Neuronal stem cell (in vitro differentiated cells): Measurements from ENCODE around the gene KLF12.
A peak's percentile ranks its signal among the peaks of the same experiment; 100 is the strongest.

Source experiments
- DNase-seq: peaks from one replicate; pipeline ENCODE4 v3.0.0-alpha.2; 2013; ENCODE audit warnings: low spot score
- H2AFZ ChIP-seq: one replicate; pipeline ENCODE4 v1.6.1; 2013; ENCODE audit warnings: mild to moderate bottlenecking, low read length, inconsistent platforms
- H2AK5ac ChIP-seq: 2 replicates; pipeline ENCODE4 v1.6.1; 2013; ENCODE audit warnings: low read depth, mild to moderate bottlenecking, inconsistent platforms, low read length, moderate library complexity, mixed read lengths
- H2BK120ac ChIP-seq: 2 replicates; pipeline ENCODE4 v1.6.1; 2013; ENCODE audit warnings: low read depth, mild to moderate bottlenecking, inconsistent platforms, low read length, moderate library complexity, mixed read lengths
- H2BK12ac ChIP-seq: one replicate; pipeline ENCODE4 v1.6.1; 2013; ENCODE audit warnings: low read length, inconsistent platforms
- H2BK15ac ChIP-seq: 2 replicates; pipeline ENCODE4 v1.6.1; 2013; ENCODE audit warnings: mild to moderate bottlenecking, low read length, inconsistent platforms, mixed read lengths
- H2BK5ac ChIP-seq: one replicate; pipeline ENCODE4 v1.6.1; 2013; ENCODE audit warnings: inconsistent platforms, mild to moderate bottlenecking, low read length, moderate library complexity
- H3K14ac ChIP-seq: one replicate; pipeline ENCODE4 v1.6.1; 2013; ENCODE audit warnings: low read length, inconsistent platforms
- H3K18ac ChIP-seq: 2 replicates; pipeline ENCODE4 v1.6.1; 2013; ENCODE audit warnings: low read length, inconsistent platforms
- H3K23ac ChIP-seq: 2 replicates; pipeline ENCODE4 v1.6.1; 2013; ENCODE audit warnings: low read depth, mild to moderate bottlenecking, mixed read lengths, low read length, inconsistent platforms; ENCODE audit not compliant: poor library complexity
- H3K27ac ChIP-seq: replicated peaks from 3 replicates; pipeline ENCODE4 v1.5.1; 2013; ENCODE audit warnings: low read length, inconsistent platforms
- H3K27me3 ChIP-seq, 3 experiments: 2 replicates each; pipeline ENCODE4 v1.6.1; 2013; ENCODE audit warnings: low read length in 3 of 3, mild to moderate bottlenecking in 2 of 3, inconsistent platforms in 1 of 3, low read depth in 1 of 3, mixed read lengths in 1 of 3, moderate library complexity in 1 of 3; ENCODE audit not compliant: control insufficient read depth in 3 of 3, insufficient read depth in 3 of 3
- H3K36me3 ChIP-seq, 2 donors: replicated peaks in 1 of 2; 2 replicates each; pipeline ENCODE4 v1.6.1; 2013; ENCODE audit warnings: low read length in 2 of 2; ENCODE audit not compliant: control insufficient read depth in 2 of 2, insufficient read depth in 2 of 2
- H3K4ac ChIP-seq: 2 replicates; pipeline ENCODE4 v1.6.1; 2013; ENCODE audit warnings: inconsistent platforms, mild to moderate bottlenecking, low read length, moderate library complexity
- H3K4me1 ChIP-seq, 2 donors: 1 replicate in 1 of 2; 2 replicates in 1 of 2; pipeline ENCODE4 v1.6.1; 2013; ENCODE audit warnings: low read length in 2 of 2, low read depth in 1 of 2; ENCODE audit not compliant: control insufficient read depth in 2 of 2, insufficient read depth in 1 of 2
- H3K4me2 ChIP-seq: one replicate; pipeline ENCODE4 v1.6.1; 2013; ENCODE audit warnings: mild to moderate bottlenecking, low read length, inconsistent platforms; ENCODE audit not compliant: insufficient read depth, poor library complexity, severe bottlenecking
- H3K4me3 ChIP-seq, 2 donors: 2 replicates each; pipeline ENCODE4 v1.5.1; 2013; ENCODE audit warnings: low read length in 2 of 2, mild to moderate bottlenecking in 2 of 2, inconsistent platforms in 1 of 2, moderate library complexity in 1 of 2
- H3K79me1 ChIP-seq: one replicate; pipeline ENCODE4 v1.6.1; 2013; ENCODE audit warnings: low read depth, mild to moderate bottlenecking, inconsistent platforms, low read length, moderate library complexity
- H3K9ac ChIP-seq: one replicate; pipeline ENCODE4 v1.6.1; 2013; ENCODE audit warnings: mild to moderate bottlenecking, low read depth, low read length, inconsistent platforms; ENCODE audit not compliant: poor library complexity
- H3K9me3 ChIP-seq, 2 donors: replicated peaks in 1 of 2; 2 replicates each; pipeline versions ENCODE3 to v1.6.1; 2013; ENCODE audit warnings: low read length in 2 of 2, mild to moderate bottlenecking in 2 of 2, inconsistent platforms in 1 of 2, low read depth in 1 of 2, mixed read lengths in 1 of 2, moderate library complexity in 1 of 2; ENCODE audit not compliant: control insufficient read depth in 2 of 2, insufficient read depth in 1 of 2
- H4K8ac ChIP-seq: one replicate; pipeline ENCODE4 v1.6.1; 2013; ENCODE audit warnings: low read depth, mild to moderate bottlenecking, inconsistent platforms, low read length, moderate library complexity
- H4K91ac ChIP-seq: one replicate; pipeline ENCODE4 v1.6.1; 2013; ENCODE audit warnings: low read length, low read depth, mild to moderate bottlenecking, inconsistent platforms; ENCODE audit not compliant: poor library complexity
- WGBS, 2 donors: extraction: QIAGEN DNeasy Blood & Tissue Kit; methylation state at CpG; one replicate each; pipeline ENCODE4 v1.1.7; 2013; ENCODE audit warnings: missing lambda C conversion rate in 2 of 2, mixed read lengths in 1 of 2; ENCODE audit not compliant: insufficient read length in 2 of 2, insufficient replicate concordance in 1 of 2; ENCODE audit errors: extremely low coverage in 2 of 2; 5-methylcytosine and 5-hydroxymethylcytosine counted together

KLF12 gene

DNA sequence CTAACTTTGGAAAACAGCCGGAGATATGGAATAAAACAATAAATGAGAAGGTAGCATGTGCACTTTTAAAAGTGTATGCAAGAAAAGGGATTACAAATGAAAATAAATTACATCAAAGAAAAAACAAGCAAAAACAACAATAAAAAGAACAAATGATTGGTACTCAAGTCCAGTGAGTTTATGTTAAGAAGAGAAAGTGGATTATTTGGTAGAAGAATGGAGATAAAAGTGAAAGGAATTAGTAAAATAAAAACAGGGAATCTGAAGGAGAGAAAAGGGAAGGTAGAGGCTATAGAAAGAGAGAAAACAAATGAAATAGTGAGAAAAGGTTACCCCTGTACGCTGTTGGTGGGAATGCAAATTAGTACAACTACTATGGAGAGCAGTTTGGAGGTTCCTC is 28.6 kb upstream of the KLF12 start:
- H2BK15ac ChIP-seq = no peak overlapping the region
- no peaks in the 10 kb centered on the region for H3K36me3 ChIP-seq
- H3K4me3 ChIP-seq = no peak overlapping the region
- H4K91ac ChIP-seq = no peak overlapping the region
- H2BK5ac ChIP-seq = no peak overlapping the region
- WGBS, 2 donors = no CpG with 5 or more reads among the region's 2 CpGs
- no peak overlapping the region for H3K18ac ChIP-seq
- no peak overlapping the region for H2AK5ac ChIP-seq
- H2BK120ac ChIP-seq = no peak overlapping the region
- no peaks in the 10 kb centered on the region for H3K9me3 ChIP-seq
- peaks cover 3 to 5% of the 10 kb centered on the region in 2 donors for H3K4me1 ChIP-seq
- H3K27me3 ChIP-seq = no peaks in the 10 kb centered on the region
- no peak overlapping the region for H3K4me2 ChIP-seq
- H3K27ac ChIP-seq = no peak overlapping the region
- H3K23ac ChIP-seq = no peak overlapping the region
- no peak overlapping the region for H2AFZ ChIP-seq
- no peak for DNase-seq
- H3K79me1 ChIP-seq = no peaks in the 10 kb centered on the region
- no peak overlapping the region for H4K8ac ChIP-seq
- no peak overlapping the region for H3K4ac ChIP-seq
- no peak overlapping the region for H3K14ac ChIP-seq
- H3K9ac ChIP-seq = no peak overlapping the region
- no peak overlapping the region for H2BK12ac ChIP-seq

DNA sequence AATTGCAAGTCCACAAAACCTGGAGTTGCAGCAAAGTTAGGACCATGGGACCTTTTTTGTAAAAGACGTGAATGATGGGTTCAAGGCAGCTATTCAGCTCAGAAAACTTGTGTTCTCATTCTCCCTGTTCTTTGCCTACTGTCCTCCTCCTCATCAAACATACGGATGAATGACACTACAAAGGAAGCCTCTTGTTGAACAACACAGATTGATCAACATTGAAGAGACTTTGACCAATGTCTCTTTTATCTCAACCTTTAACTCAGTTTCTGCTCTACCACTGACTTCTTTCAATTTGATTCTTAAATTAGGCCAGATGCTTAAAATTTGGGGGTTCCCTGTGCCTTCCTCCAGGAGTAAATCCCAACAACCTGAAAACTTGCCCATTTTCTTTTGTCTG is 27.9 kb upstream of the KLF12 start:
- no peak overlapping the region for H2AFZ ChIP-seq
- no peaks in the 10 kb centered on the region for H3K27me3 ChIP-seq
- no peak overlapping the region for H3K18ac ChIP-seq

DNA sequence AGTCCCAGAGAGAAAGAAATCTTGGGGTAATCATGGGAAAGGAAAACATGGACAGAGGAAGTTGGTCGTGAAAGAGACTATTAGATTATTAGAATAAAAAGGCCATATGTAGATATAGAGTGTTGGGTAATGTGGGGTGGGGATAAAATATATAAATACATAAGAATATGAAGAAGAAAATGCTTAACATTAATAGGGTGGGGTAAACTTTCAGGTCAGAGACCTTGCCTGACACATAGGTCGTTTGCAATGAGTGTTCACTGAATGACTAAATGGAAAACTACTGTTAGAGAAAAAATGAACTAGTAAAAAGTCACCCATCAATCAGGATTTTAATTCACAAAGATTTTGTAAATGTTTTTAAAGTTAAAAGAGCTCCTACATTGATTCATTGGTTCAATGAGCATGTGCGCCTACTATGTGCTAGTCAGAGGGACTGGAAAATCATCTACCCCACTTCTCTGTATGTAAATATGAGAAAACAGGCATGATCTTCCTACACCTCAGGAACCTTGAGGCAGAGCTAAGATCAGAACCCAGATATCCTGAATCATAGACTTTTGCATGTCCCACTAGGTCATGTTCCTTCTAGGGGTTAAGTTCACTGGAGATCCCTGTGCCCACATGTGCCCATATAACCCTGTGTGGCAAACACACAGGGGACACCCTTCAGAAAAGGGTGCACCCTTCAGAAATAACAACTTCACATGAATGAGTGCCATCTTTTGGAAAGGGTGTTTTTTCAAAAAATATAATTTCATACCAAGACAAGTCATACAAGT is 24.6 kb upstream of the KLF12 start:
- H3K36me3 ChIP-seq = no peaks in the 10 kb centered on the region
- H3K23ac ChIP-seq = no peak overlapping the region
- no peak overlapping the region for H3K14ac ChIP-seq
- H2AK5ac ChIP-seq = no peak overlapping the region
- H3K4me3 ChIP-seq = no peak overlapping the region
- no peak overlapping the region for H3K9ac ChIP-seq
- H4K8ac ChIP-seq = no peak overlapping the region
- no peak overlapping the region for H3K18ac ChIP-seq
- no peak overlapping the region for H4K91ac ChIP-seq
- H2AFZ ChIP-seq = peak overlapping the region; percentile 85
- no peak overlapping the region for H2BK5ac ChIP-seq
- no peaks in the 10 kb centered on the region for H3K9me3 ChIP-seq
- WGBS, 2 donors = no CpG with 5 or more reads among the region's 3 CpGs
- H3K4me2 ChIP-seq = no peak overlapping the region
- DNase-seq = no peak
- no peak overlapping the region for H2BK12ac ChIP-seq
- H3K27me3 ChIP-seq = no peaks in the 10 kb centered on the region
- H3K27ac ChIP-seq = no peak overlapping the region
- H3K4me1 ChIP-seq = peaks cover 5 to 8% of the 10 kb centered on the region in 2 donors
- H3K4ac ChIP-seq = no peak overlapping the region
- H2BK15ac ChIP-seq = no peak overlapping the region
- H2BK120ac ChIP-seq = no peak overlapping the region
- no peaks in the 10 kb centered on the region for H3K79me1 ChIP-seq

More for the DNA sequence above, 27.9 kb upstream of the KLF12 start:
- Histone ChIP-seq H3K9ac (no peak overlapping the region), H3K4me3 (no peak overlapping the region), H3K27ac (no peak overlapping the region), H3K36me3 (no peaks in the 10 kb centered on the region), H2BK12ac (no peak overlapping the region), H2BK15ac (no peak overlapping the region), H2BK5ac (no peak overlapping the region), H4K91ac (no peak overlapping the region), H3K4me2 (no peak overlapping the region), H3K79me1 (no peaks in the 10 kb centered on the region), H4K8ac (no peak overlapping the region), H2BK120ac (no peak overlapping the region), H3K23ac (no peak overlapping the region), H3K4ac (no peak overlapping the region), H3K14ac (no peak overlapping the region), H3K9me3 (no peaks in the 10 kb centered on the region), H3K4me1 (peaks cover 5 to 8% of the 10 kb centered on the region in 2 donors), H2AK5ac (no peak overlapping the region)
- WGBS, 2 donors = no CpG with 5 or more reads among the region's 2 CpGs
- DNase-seq = no peak

DNA sequence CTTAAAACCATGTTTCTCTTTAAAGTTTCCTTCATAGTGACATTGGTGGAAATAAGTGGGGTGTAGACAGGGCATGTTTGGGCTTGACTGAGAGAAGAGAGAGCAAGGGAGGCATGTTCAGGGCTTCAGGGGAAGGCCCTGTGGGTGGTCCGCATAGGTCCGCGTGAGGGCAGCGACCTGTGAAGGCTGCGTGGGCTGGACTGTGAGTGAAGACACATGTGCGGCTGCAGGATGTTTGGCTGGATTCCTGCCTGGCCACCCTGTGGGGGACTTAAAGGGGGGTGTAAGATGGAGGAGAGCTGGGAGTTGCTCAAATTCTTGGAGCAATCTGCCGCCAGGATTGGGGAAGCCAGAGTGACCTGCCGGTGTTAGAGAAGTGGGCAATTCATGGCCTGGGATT is 23.8 kb upstream of the KLF12 start:
- Histone ChIP-seq H3K9ac (no peak overlapping the region), H3K4ac (no peak overlapping the region), H2AK5ac (no peak overlapping the region), H3K4me1 (peaks cover 5 to 8% of the 10 kb centered on the region in 2 donors), H2BK12ac (no peak overlapping the region), H3K36me3 (no peaks in the 10 kb centered on the region), H3K23ac (no peak overlapping the region), H3K4me2 (no peak overlapping the region), H4K91ac (no peak overlapping the region), H3K14ac (no peak overlapping the region), H2AFZ (peak overlapping the region; percentile 85), H3K79me1 (no peaks in the 10 kb centered on the region), H4K8ac (no peak overlapping the region), H3K27me3 (no peaks in the 10 kb centered on the region), H3K18ac (no peak overlapping the region), H3K9me3 (no peaks in the 10 kb centered on the region), H2BK120ac (no peak overlapping the region), H3K27ac (no peak overlapping the region), H2BK15ac (no peak overlapping the region), H3K4me3 (no peak overlapping the region), H2BK5ac (no peak overlapping the region)
- DNase-seq = no peak
- WGBS, 2 donors = no CpG with 5 or more reads among the region's 8 CpGs
